Spinal cord (tissue), 10 donors: ENCODE measurements around the gene MYO6. TPM values are rescaled to one million over a fixed set of nuclear protein-coding genes. Genes with fewer than 3 reads are reported as not detected.

Experiments used
- DNase-seq, 6 donors: peaks; one replicate each; pipeline versions ENCODE4 v3.0.0 to v3.0.0-alpha.2; 2013 to 2015; ENCODE audit warnings: low spot score in 6 of 6, low read depth in 4 of 6
- H3K27ac ChIP-seq: one replicate; pipeline ENCODE4 v1.5.1; 2013; ENCODE audit warnings: low read depth, low read length, control low read depth
- H3K27me3 ChIP-seq: one replicate; pipeline ENCODE4 v1.6.1; 2013; ENCODE audit warnings: low read length; ENCODE audit not compliant: control insufficient read depth, insufficient read depth
- H3K36me3 ChIP-seq: one replicate; pipeline ENCODE4 v1.6.1; 2013; ENCODE audit warnings: low read length; ENCODE audit not compliant: control insufficient read depth, insufficient read depth
- H3K4me1 ChIP-seq: one replicate; pipeline ENCODE4 v1.6.1; 2013; ENCODE audit warnings: low read length; ENCODE audit not compliant: control insufficient read depth, insufficient read depth
- H3K4me3 ChIP-seq: one replicate; pipeline ENCODE4 v1.5.1; 2013; ENCODE audit warnings: low read depth, low read length, control low read depth
- H3K9me3 ChIP-seq: one replicate; pipeline ENCODE4 v1.6.1; 2013; ENCODE audit warnings: low read length; ENCODE audit not compliant: control insufficient read depth, insufficient read depth
- WGBS: methylation state at CpG from one replicate; pipeline ENCODE4 v1.1.5; 2013; ENCODE audit warnings: missing lambda C conversion rate; ENCODE audit not compliant: insufficient coverage; 5-methylcytosine and 5-hydroxymethylcytosine counted together
- polyA plus RNA-seq, 2 donors: library from polyadenylated mRNA; unstranded; fragments of 120-200 nt; gene quantifications; one replicate each; pipeline ENCODE4 v1.2.1, GENCODE V29; 2013; ENCODE audit not compliant: insufficient read length in 2 of 2
- total RNA-seq, 2 donors: library from RNA; depleted of rRNA in 1 of 2; stranded (reverse); fragments of 120-200 nt in 1 of 2; fragments of >200 nt in 1 of 2; gene quantifications; one replicate each; pipeline versions ENCODE4 v1.2.3 to v1.2.4, GENCODE V29; 2013 to 2014
- donor health status: healthy.

The MYO6 gene
- total and polyA plus RNA-seq, 4 donors, result 25.5 to 38.5 (median 29.8) TPM

DNA sequence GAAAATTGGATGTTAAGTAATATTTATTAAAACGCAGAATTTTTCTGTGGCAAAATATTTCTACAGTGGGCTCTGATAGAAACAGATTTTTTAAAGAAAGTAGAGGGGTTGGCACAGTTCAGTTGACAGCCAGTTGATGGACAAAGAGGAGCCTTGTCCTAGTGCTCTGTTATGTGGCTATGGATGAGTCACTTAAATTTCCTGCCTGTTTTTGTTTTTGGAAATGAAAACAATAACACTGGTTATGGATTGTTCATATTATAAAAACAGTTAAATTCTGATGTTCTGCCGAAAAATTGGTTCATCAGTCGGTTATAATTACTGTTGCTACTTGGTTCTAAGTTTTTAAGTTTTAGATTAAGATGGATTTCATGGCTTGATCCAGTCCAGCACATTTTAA, 42.8 kb downstream of the MYO6 start:
- Histone ChIP-seq H3K4me3 (no peak overlapping the region), H3K9me3 (no peaks in the 10 kb centered on the region), H3K36me3 (no peaks in the 10 kb centered on the region), H3K27me3 (no peaks in the 10 kb centered on the region), H3K27ac (no peak overlapping the region), H3K4me1 (no peaks in the 10 kb centered on the region)
- 100% methylated on average over 1 of the region's 3 CpGs for WGBS
- peak in 1 of 6 donors; percentile 3 for DNase-seq

DNA sequence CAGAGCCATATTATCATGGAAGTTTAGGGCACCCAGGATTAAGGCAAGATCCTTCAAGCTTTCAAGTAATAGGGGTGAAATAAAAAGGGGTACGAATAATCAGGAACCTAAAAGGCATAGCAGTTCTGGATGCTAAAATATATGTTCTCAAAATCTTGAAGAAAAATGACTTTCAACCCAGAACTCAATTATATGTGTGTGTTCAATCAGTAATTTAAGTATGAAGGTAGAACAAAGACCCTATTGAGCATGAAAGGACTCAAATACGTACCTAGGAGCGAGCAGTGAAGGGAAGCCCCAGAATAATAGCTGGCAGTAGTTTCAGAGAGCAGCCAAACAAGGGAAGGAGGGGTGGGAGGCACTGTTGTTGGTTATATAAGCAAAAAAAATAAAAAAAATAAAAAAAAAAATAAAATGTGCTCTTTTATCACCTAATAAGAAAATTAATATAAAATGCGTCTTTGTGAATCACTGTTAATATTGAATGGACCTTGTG, 45.4 kb downstream of the MYO6 start:
- WGBS, result 20% methylated on average over 2 of the region's 4 CpGs
- H3K4me1 ChIP-seq, result no peaks in the 10 kb centered on the region
- no peaks in the 10 kb centered on the region for H3K9me3 ChIP-seq
- H3K27me3 ChIP-seq, result no peaks in the 10 kb centered on the region
- H3K27ac ChIP-seq, result no peak overlapping the region
- peak in 2 of 6 donors; percentile 7 to 11 for DNase-seq
- no peak overlapping the region for H3K4me3 ChIP-seq
- no peaks in the 10 kb centered on the region for H3K36me3 ChIP-seq

DNA sequence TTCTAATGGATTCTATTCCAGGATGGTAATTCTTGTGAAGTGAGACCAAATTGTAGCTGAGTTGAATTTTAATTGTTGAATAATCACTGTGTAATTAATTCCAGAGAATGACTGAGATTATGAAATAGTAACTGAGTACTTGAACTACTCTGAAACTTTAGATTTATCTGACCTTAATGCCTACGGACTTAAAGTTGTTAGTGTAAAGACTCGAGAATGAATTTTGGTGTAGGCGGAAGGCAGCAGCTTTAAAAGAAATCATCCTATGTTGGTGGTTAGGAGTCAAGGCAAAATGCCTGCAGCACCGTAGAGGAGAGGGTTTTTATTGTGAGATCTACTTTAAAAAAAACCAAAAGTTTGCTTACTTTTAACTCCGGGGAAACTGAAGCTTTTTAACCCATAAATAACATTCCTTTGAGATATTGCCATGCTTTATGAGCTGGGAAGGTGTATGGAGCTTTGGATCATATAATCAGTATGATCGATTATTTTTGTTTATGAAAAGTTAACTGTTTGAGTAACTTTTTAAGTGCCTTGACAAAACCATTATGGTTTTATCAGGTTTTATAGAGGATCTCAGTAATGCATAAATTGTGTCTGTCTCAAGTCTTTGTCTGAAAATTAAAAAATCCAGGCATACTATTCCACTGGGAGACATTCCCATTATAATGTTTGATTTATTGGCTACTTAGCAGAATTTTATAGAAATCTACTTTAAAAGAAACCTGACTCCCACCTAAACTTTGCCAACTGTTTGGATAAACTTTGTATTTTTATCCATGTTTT, 46.1 kb downstream of the MYO6 start:
- H3K36me3 ChIP-seq, result no peaks in the 10 kb centered on the region
- H3K9me3 ChIP-seq, result no peaks in the 10 kb centered on the region
- H3K27ac ChIP-seq, result no peak overlapping the region
- H3K4me1 ChIP-seq, result no peaks in the 10 kb centered on the region
- 52% methylated on average over 4 of the region's 6 CpGs for WGBS
- no peaks in the 10 kb centered on the region for H3K27me3 ChIP-seq
- DNase-seq, result peak in 3 of 6 donors; percentile 6 to 18 (median 17)
- no peak overlapping the region for H3K4me3 ChIP-seq

DNA sequence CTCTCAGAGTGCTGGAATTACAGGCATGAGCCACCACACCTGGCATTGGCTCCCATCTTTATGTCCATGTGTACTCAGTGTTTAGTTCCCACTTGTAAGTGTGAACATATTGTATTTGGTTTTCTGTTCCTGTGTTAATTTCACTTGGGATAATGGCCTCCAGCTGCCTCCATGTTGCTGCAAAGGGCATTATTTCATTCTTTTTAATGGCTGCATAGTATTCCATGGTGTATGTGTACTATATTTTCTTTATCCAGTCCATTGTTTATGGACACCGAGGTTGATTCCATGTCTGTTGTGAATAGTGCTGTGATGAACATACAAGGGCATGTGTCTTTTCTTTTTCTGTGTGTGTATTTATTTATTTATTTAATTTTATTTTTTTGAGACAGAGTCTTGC, 47.7 kb downstream of the MYO6 start:
- Histone ChIP-seq H3K4me1 (no peaks in the 10 kb centered on the region), H3K27ac (no peak overlapping the region), H3K36me3 (no peaks in the 10 kb centered on the region), H3K9me3 (no peaks in the 10 kb centered on the region), H3K27me3 (no peaks in the 10 kb centered on the region), H3K4me3 (no peak overlapping the region)
- no CpG with 5 or more reads among the region's 1 CpG for WGBS
- no peak for DNase-seq

DNA sequence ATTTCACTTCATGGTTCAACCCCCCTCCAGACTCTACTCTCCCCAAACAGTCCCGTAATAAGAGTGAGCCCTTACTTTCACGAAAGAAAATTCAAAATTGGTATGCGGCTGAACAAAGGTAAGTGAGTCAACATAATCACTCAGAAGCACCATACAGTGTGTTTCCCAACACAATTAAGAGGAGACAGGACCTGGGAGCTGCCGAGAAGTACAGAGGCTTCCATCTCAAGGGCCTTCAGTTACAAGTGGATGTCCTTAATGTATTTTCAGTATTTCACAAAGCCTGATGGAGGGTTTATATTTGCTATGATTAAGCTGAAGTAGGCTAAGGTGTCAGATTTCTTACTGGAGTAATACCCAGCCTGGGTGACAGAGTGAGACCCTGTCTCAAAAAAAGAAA, 51.1 kb downstream of the MYO6 start:
- Histone ChIP-seq H3K4me3 (no peak overlapping the region), H3K9me3 (no peaks in the 10 kb centered on the region), H3K27me3 (no peaks in the 10 kb centered on the region), H3K36me3 (no peaks in the 10 kb centered on the region), H3K27ac (no peak overlapping the region), H3K4me1 (no peaks in the 10 kb centered on the region)
- 100% methylated on average over 3 of the region's 4 CpGs for WGBS
- no peak for DNase-seq

DNA sequence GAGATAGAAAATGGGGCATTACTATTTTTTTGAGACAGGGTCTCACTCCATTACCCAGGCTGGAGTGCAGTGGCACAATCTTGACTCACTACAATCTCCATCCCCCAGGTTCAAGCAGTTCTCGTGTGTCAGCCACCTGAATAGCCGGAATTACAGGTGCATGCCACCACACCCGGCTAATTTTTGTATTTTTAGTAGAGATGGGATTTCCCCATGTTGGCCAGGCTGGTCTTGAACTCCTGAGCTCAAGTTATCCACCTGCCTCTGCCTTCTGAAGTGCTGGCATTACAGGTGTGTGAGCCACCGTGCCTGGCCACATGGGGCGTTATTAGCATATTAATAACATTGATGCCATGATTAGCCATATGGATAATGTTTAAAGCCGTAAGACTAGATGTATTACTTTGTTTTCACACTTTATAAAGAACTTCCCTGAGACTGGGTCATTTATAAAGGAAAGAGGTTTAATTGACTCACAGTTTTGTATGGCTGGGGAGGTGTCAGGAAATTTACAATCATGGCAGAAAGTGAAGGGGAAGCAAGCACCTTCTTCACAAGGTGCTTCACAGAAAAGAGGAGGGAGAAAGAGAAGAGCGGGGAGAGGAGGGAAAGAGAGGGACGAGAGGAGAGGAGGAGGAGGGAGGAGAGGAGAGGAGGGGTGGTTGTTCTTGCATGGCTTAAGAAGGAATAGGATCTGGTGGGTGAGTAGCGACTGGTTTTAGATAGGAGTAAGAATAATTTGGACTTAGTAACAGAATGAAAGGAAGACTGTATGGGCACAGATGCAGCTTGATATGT, 51.9 kb downstream of the MYO6 start:
- H3K9me3 ChIP-seq, result no peaks in the 10 kb centered on the region
- H3K4me1 ChIP-seq, result no peaks in the 10 kb centered on the region
- no peaks in the 10 kb centered on the region for H3K27me3 ChIP-seq
- 91% methylated on average over 5 of the region's 9 CpGs for WGBS
- H3K36me3 ChIP-seq, result no peaks in the 10 kb centered on the region
- DNase-seq, result no peak
- H3K4me3 ChIP-seq, result no peak overlapping the region
- H3K27ac ChIP-seq, result no peak overlapping the region

DNA sequence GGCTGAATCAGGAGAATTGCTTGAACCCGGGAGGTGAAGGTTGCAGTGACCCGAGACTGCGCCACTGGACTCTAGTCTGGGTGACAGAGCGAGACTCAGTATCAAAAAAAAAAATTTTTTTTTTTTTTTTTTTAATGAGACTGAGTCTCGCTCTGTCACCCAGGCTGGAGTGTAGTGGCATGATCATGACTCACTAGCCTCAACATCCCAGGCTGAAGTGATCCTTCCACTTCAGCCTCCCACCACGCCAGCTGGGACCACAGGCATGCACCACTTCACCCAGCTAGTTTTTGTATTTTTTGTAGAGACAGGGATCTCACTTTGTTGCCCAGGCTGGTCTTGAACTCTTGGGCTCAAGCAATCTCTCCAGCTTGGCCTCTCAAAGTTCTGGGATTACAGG, 53.3 kb downstream of the MYO6 start:
- H3K4me1 ChIP-seq, result no peaks in the 10 kb centered on the region
- H3K36me3 ChIP-seq, result no peaks in the 10 kb centered on the region
- H3K27ac ChIP-seq, result no peak overlapping the region
- no peak for DNase-seq
- no peaks in the 10 kb centered on the region for H3K9me3 ChIP-seq
- no peak overlapping the region for H3K4me3 ChIP-seq
- 100% methylated on average over 2 of the region's 6 CpGs for WGBS
- no peaks in the 10 kb centered on the region for H3K27me3 ChIP-seq

DNA sequence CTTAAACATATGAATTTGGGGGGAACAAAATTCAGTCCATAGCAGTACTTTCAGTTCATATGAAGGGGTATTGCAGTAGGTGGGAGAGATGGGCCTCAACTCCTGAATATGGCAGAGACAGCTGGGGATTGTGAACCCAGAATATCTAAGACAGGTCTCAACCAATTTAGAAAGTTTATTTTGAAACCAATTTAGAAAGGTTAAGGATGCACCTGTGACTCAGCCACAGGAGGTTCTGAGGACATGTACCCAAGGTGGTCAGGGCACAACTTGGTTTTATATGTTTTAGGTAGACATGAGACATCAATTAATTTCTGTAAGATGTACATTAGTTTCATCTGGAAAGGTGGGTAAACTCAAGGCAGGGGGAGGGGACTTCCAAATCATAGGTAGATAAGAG, 59.5 kb downstream of the MYO6 start:
- peaks cover 3% of the 10 kb centered on the region for H3K4me1 ChIP-seq
- DNase-seq, result no peak
- H3K27ac ChIP-seq, result no peak overlapping the region
- no peaks in the 10 kb centered on the region for H3K9me3 ChIP-seq
- no peaks in the 10 kb centered on the region for H3K27me3 ChIP-seq
- H3K4me3 ChIP-seq, result no peak overlapping the region
- peaks cover 3% of the 10 kb centered on the region for H3K36me3 ChIP-seq

DNA sequence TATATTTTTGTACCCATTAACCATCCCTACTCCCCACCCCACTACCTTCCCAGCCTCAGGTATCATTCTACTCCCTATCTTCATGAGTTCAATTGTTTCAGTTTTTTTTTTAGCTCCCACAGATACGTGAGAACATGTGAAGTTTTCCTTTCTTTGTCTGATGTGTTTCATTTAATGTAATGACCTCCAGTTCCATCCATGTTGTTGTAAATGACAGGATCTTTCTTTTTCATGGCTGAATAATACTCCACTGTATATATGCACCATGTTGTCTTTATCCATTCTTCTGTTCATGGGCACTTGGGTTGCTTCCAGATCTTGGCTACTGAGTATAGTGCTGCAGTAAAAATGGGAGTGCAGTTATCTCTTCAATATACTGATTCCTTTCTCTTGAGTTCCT, 63.5 kb downstream of the MYO6 start:
- no peak for DNase-seq
- Histone ChIP-seq H3K9me3 (no peaks in the 10 kb centered on the region), H3K36me3 (peaks cover 3% of the 10 kb centered on the region), H3K27me3 (no peaks in the 10 kb centered on the region), H3K4me1 (peaks cover 7% of the 10 kb centered on the region), H3K4me3 (no peak overlapping the region), H3K27ac (no peak overlapping the region)
- WGBS, result no CpG with 5 or more reads among the region's 1 CpG
